GM23248 (cell line): Measurements from ENCODE around the gene ALG14. TPM values are rescaled to one million over a fixed set of nuclear protein-coding genes. Genes with fewer than 3 reads are reported as not detected.

Experiments used
- DNase-seq: peaks from one replicate; pipeline ENCODE4 v3.0.0-alpha.2; 2015
- H2AFZ ChIP-seq: fragments of 200-600 bp; sonication (generic); 2 replicates; pipeline ENCODE4 v1.6.1; 2016; ENCODE audit warnings: antibody characterized with exemption
- H3F3A ChIP-seq: fragments of 200-600 bp; sonication (generic); 2 replicates; pipeline ENCODE4 v1.6.1; 2016; ENCODE audit warnings: mild to moderate bottlenecking, antibody characterized with exemption, mixed run types; ENCODE audit not compliant: insufficient read depth
- H3K27ac ChIP-seq: fragments of 200-600 bp; sonication (generic); 2 replicates; pipeline ENCODE4 v1.5.1; 2016; ENCODE audit warnings: mild to moderate bottlenecking
- H3K27me3 ChIP-seq: fragments of 200-600 bp; sonication (generic); replicated peaks from 2 replicates; pipeline ENCODE4 v1.6.1; 2016; ENCODE audit warnings: mild to moderate bottlenecking; ENCODE audit not compliant: insufficient read depth
- H3K36me3 ChIP-seq: fragments of 200-600 bp; sonication (generic); 2 replicates; pipeline ENCODE4 v1.6.1; 2016; ENCODE audit warnings: low read depth, mild to moderate bottlenecking
- H3K4me1 ChIP-seq: fragments of 200-600 bp; sonication (generic); 2 replicates; pipeline ENCODE4 v1.6.1; 2016; ENCODE audit warnings: mild to moderate bottlenecking; ENCODE audit not compliant: insufficient read depth
- H3K4me2 ChIP-seq: fragments of 200-600 bp; sonication (generic); one replicate; pipeline ENCODE4 v1.6.1; 2016; ENCODE audit warnings: mild to moderate bottlenecking; ENCODE audit not compliant: unreplicated experiment
- H3K4me3 ChIP-seq: fragments of 200-600 bp; sonication (generic); 2 replicates; pipeline ENCODE4 v1.5.1; 2016; ENCODE audit warnings: mild to moderate bottlenecking
- H3K79me2 ChIP-seq: fragments of 200-600 bp; sonication (generic); 2 replicates; pipeline ENCODE4 v1.6.1; 2016; ENCODE audit warnings: mild to moderate bottlenecking; ENCODE audit not compliant: insufficient read depth
- H3K9ac ChIP-seq: fragments of 200-600 bp; sonication (generic); 2 replicates; pipeline ENCODE4 v1.6.1; 2016; ENCODE audit warnings: mild to moderate bottlenecking
- H3K9me2 ChIP-seq: fragments of 200-600 bp; sonication (generic); 2 replicates; pipeline ENCODE4 v1.6.1; 2016; ENCODE audit warnings: mixed run types, mild to moderate bottlenecking, moderate library complexity; ENCODE audit not compliant: insufficient read depth
- H3K9me3 ChIP-seq: fragments of 200-600 bp; sonication (generic); one replicate; pipeline ENCODE4 v1.6.1; 2017; ENCODE audit warnings: low read depth
- H4K20me1 ChIP-seq: fragments of 200-600 bp; sonication (generic); 2 replicates; pipeline ENCODE4 v1.6.0; 2016; ENCODE audit not compliant: insufficient read depth
- EZH2 ChIP-seq: fragments of 200-600 bp; sonication (generic); IDR thresholded peaks from 2 replicates; pipeline ENCODE4 v1.6.1; 2018; ENCODE audit warnings: antibody characterized with exemption, mild to moderate bottlenecking; ENCODE audit not compliant: insufficient read depth, poor library complexity, severe bottlenecking
- EZH2phosphoT487 ChIP-seq: fragments of 200-600 bp; sonication (generic); IDR thresholded peaks from 2 replicates; pipeline ENCODE4 v1.6.1; 2018; ENCODE audit warnings: antibody characterized with exemption, moderate library complexity, mild to moderate bottlenecking, low read depth; ENCODE audit not compliant: insufficient read depth
- WGBS, 2 experiments: methylation state at CpG; one replicate each; pipeline ENCODE4 v1.1.6; 2015 to 2017; ENCODE audit warnings: low lambda C conversion rate in 2 of 2, low coverage in 1 of 2; ENCODE audit errors: missing lambda C conversion rate in 2 of 2; 5-methylcytosine and 5-hydroxymethylcytosine counted together
- in situ Hi-C: fragments of 300-500 bp; cut with MboI; formaldehyde crosslinking; loops from 2 replicates; pipeline ENCODE4 v1.15.0; 2020
- polyA plus RNA-seq: library from polyadenylated mRNA; unstranded; fragments of >200 nt; fragmentation: Nextera tagmentation; extraction: Ambion mirVana; gene quantifications from 2 replicates; pipeline ENCODE4 v1.2.1, GENCODE V29; 2016
- total RNA-seq: library from RNA; depleted of rRNA; stranded (reverse); fragments of >200 nt; shearing (Covaris generic); gene quantifications from 2 replicates; pipeline ENCODE4 v1.2.3, GENCODE V29; 2014

Gene ALG14
- total and polyA plus RNA-seq, 2 experiments from 2014 or later, result 13.0 to 13.5 TPM

DNA sequence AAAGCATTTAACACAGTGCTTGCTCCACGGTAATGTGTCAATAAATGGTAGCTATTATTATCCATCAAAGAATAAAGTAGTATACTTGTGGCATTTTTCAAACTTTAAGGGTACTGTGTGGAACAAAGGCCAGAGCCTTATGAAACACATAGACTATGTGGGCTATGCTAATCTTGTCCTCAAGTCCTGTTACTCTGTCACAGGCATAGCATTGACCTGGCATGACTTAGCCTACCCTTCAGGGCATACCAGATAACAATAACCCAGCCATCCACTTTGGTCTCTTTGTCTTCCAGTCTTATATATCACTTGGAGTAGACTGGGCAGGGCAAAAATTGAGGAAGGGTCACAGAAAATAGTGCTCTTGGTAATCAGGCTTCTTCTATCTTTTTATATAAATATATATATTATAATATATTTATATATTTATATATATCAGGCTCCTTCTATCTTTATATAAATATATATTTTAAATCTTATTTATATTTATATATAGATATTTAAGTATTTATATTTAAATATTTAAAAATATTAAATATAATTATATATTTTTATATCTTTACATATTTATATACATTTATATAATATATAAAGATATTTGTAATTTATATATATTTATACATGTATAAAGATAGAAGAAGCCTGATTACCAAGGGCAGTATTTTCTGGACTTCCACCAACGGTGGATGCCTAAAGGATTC lies 79.7 kb downstream of the ALG14 start:
- Histone ChIP-seq H3K27me3 (no peaks in the 10 kb centered on the region), H3K4me2 (no peak overlapping the region), H3K4me3 (no peak overlapping the region), H3F3A (no peaks in the 10 kb centered on the region), H2AFZ (no peak overlapping the region), H3K79me2 (no peaks in the 10 kb centered on the region), H3K36me3 (no peaks in the 10 kb centered on the region), H3K9me2 (no peaks in the 10 kb centered on the region), H3K9ac (no peak overlapping the region), H3K27ac (no peak overlapping the region), H3K4me1 (no peaks in the 10 kb centered on the region), H4K20me1 (no peaks in the 10 kb centered on the region), H3K9me3 (no peaks in the 10 kb centered on the region)
- no peak for DNase-seq
- in situ Hi-C loops, result no loop called here
- no peak for TF ChIP-seq EZH2
- TF ChIP-seq EZH2phosphoT487, result no peak
- 58 to 64% methylated on average over 2 of the region's 2 CpGs for WGBS, 2 experiments

DNA sequence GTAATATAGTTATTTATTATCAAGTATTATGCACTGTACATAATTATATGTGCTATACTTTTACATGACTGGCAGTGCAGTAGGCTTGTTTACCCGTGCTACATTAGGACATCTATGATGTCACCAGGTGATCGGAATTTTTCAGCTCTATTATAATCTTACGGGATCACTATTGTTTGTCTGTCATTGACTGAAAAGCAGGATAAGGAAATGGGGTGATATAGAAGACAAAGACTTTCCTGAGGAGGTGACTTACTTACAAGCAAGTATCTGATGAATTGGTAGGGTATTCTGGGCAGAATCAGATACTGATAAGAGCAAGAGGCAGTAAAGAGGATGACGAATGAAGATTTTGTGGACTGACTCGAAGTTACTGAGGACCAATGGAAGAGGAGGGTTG lies 80.6 kb downstream of the ALG14 start:
- Histone ChIP-seq H3K4me3 (no peak overlapping the region), H3K9me3 (no peaks in the 10 kb centered on the region), H2AFZ (no peak overlapping the region), H3K9ac (no peak overlapping the region), H3F3A (peaks cover 4% of the 10 kb centered on the region; the same call in 1 of the 2 replicates), H3K27me3 (no peaks in the 10 kb centered on the region), H3K36me3 (no peaks in the 10 kb centered on the region), H3K79me2 (no peaks in the 10 kb centered on the region), H4K20me1 (no peaks in the 10 kb centered on the region), H3K9me2 (no peaks in the 10 kb centered on the region), H3K4me2 (no peak overlapping the region), H3K27ac (no peak overlapping the region), H3K4me1 (no peaks in the 10 kb centered on the region)
- TF ChIP-seq EZH2 (no peak), EZH2phosphoT487 (no peak)
- in situ Hi-C loops, result no loop called here
- DNase-seq, result no peak
- 88 to 90% methylated on average over 5 of the region's 5 CpGs for WGBS, 2 experiments

DNA sequence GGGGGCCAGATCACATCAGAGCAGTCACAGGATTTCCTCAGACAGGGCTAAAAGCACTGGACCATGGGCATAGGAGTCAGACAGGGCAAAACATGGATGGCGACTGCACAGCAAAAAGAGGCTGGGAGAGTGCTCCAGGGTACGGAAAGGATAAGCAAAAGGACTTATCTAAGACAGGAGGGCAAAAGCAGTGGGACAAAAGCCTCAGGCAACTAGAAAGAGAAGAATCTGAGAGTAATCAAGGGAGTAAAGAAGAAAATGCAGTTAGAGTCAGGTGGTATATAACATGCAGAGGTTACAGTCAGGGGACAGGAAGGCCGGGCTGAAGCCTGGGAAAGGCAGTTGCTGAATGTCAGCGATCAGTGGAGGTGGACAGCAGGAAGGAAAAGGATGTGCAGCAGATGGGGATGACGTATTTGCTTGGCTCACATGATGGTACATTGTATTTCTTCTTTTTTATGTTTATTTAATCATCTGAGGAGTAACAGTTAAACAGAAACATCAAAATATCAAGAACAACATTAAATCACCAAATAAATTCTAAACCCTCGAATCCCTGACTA lies 82.8 kb downstream of the ALG14 start:
- no peaks in the 10 kb centered on the region for H3K9me2 ChIP-seq
- H3K36me3 ChIP-seq, result no peaks in the 10 kb centered on the region
- H3K4me3 ChIP-seq, result no peak overlapping the region
- no peaks in the 10 kb centered on the region for H4K20me1 ChIP-seq
- WGBS, 2 experiments, result 59 to 60% methylated on average over 6 of the region's 6 CpGs
- H2AFZ ChIP-seq, result no peak overlapping the region
- H3K4me2 ChIP-seq, result no peak overlapping the region
- no peak for DNase-seq
- peaks cover 4% of the 10 kb centered on the region; the same call in 1 of the 2 replicates for H3F3A ChIP-seq
- H3K79me2 ChIP-seq, result no peaks in the 10 kb centered on the region
- H3K4me1 ChIP-seq, result no peaks in the 10 kb centered on the region; the same call in 1 of the 2 replicates
- H3K27ac ChIP-seq, result no peak overlapping the region
- H3K9ac ChIP-seq, result no peak overlapping the region
- H3K9me3 ChIP-seq, result no peaks in the 10 kb centered on the region
- H3K27me3 ChIP-seq, result no peaks in the 10 kb centered on the region
- in situ Hi-C loops, result no loop called here
- no peak for TF ChIP-seq EZH2phosphoT487
- no peak for TF ChIP-seq EZH2

GRCh38 chr1:94989398-94989797 lies 83.4 kb downstream of the ALG14 start:
- Histone ChIP-seq H2AFZ (no peak overlapping the region), H3K36me3 (no peaks in the 10 kb centered on the region), H3K9me3 (no peaks in the 10 kb centered on the region), H3K27me3 (no peaks in the 10 kb centered on the region), H3K4me3 (no peak overlapping the region), H3K4me1 (no peaks in the 10 kb centered on the region; the same call in 1 of the 2 replicates), H3K9me2 (no peaks in the 10 kb centered on the region), H3F3A (peaks cover 4% of the 10 kb centered on the region; the same call in 1 of the 2 replicates), H3K4me2 (no peak overlapping the region), H3K27ac (no peak overlapping the region), H3K79me2 (no peaks in the 10 kb centered on the region), H3K9ac (no peak overlapping the region), H4K20me1 (no peaks in the 10 kb centered on the region)
- no peak for TF ChIP-seq EZH2phosphoT487
- TF ChIP-seq EZH2, result no peak
- in situ Hi-C loops, result no loop called here
- WGBS, 2 experiments, result 56 to 83% methylated on average over 1 of the region's 1 CpG
- DNase-seq, result no peak
